Lung (tissue), 12 donors: ENCODE data around the gene ERC2. TPM values are rescaled to one million over a fixed set of nuclear protein-coding genes. Genes with fewer than 3 reads are reported as not detected.

Source experiments
- ATAC-seq: fragments of 200-7000 bp; cut with Tn5 transposase; one replicate; pipeline ENCODE4 v1.9.1; 2020; ENCODE audit warnings: moderate number of reproducible peaks; ENCODE audit not compliant: insufficient read depth, low FRiP score
- DNase-seq, 3 donors: peaks; one replicate each; pipeline ENCODE4 v3.0.0-alpha.2; 2013 to 2017
- H3K27ac ChIP-seq, 2 donors: one replicate each; pipeline ENCODE4 v1.5.1; 2013; ENCODE audit warnings: mild to moderate bottlenecking in 2 of 2, moderate library complexity in 2 of 2, control low read depth in 1 of 2, inconsistent platforms in 1 of 2, low read depth in 1 of 2, low read length in 1 of 2
- H3K27me3 ChIP-seq, 3 donors: one replicate each; pipeline ENCODE4 v1.5.1; 2013; ENCODE audit warnings: low read length in 2 of 3; ENCODE audit not compliant: control insufficient read depth in 3 of 3, insufficient read depth in 3 of 3
- H3K36me3 ChIP-seq, 4 donors: one replicate each; pipeline ENCODE4 v1.5.1; 2013; ENCODE audit warnings: low read length in 4 of 4, mild to moderate bottlenecking in 1 of 4, moderate library complexity in 1 of 4; ENCODE audit not compliant: control insufficient read depth in 4 of 4, insufficient read depth in 4 of 4
- H3K4me1 ChIP-seq, 5 donors: one replicate each; pipeline ENCODE4 v1.5.1; 2013; ENCODE audit warnings: low read length in 5 of 5, mild to moderate bottlenecking in 2 of 5, moderate library complexity in 1 of 5; ENCODE audit not compliant: control insufficient read depth in 5 of 5, insufficient read depth in 5 of 5
- H3K4me3 ChIP-seq: one replicate; pipeline ENCODE4 v1.5.1; 2013; ENCODE audit warnings: mild to moderate bottlenecking, control low read depth, moderate library complexity
- H3K9ac ChIP-seq, 2 donors: one replicate each; pipeline ENCODE4 v1.5.1; 2013; ENCODE audit warnings: low read length in 2 of 2, control low read depth in 1 of 2; ENCODE audit not compliant: insufficient read depth in 1 of 2
- H3K9me3 ChIP-seq, 4 donors: one replicate each; pipeline ENCODE4 v1.5.1; 2013; ENCODE audit warnings: low read length in 3 of 4, mild to moderate bottlenecking in 1 of 4, moderate library complexity in 1 of 4; ENCODE audit not compliant: control insufficient read depth in 4 of 4, insufficient read depth in 3 of 4
- CTCF ChIP-seq: IDR thresholded peaks from 2 replicates; pipeline ENCODE4 v1.5.1; 2012; ENCODE audit warnings: mild to moderate bottlenecking; ENCODE audit errors: control extremely low read depth, extremely low read depth
- WGBS, 2 donors: extraction: QIAGEN DNeasy Blood & Tissue Kit; methylation state at CpG; one replicate each; pipeline ENCODE4 v1.1.7; 2013; 5-methylcytosine and 5-hydroxymethylcytosine counted together
- polyA plus RNA-seq, 2 donors: library from polyadenylated mRNA; stranded (reverse); fragments of 200-250 nt; gene quantifications; one replicate each; pipeline ENCODE4 v1.2.1, GENCODE V29; 2013
- total RNA-seq, 2 donors: library from RNA; depleted of rRNA in 1 of 2; stranded (reverse); fragments of >200 nt in 1 of 2; gene quantifications; one replicate each; pipeline ENCODE4 v1.2.1, GENCODE V29; 2014 to 2021
- donor health status: control.
- donor health status: control.
- donor health status: Bipolar disorder and iron deficiency.
- donor health status: healthy.
- donor health status: DM: yes; HTN: yes; CAD: no.

Gene ERC2
- total and polyA plus RNA-seq, 4 donors, result 0.20 to 3.5 (median 0.97) TPM

GRCh38 chr3:56361731-56362130 lies 106.5 kb downstream of the ERC2 start:
- Histone ChIP-seq H3K4me1 (no peaks in the 10 kb centered on the region), H3K9ac (no peak overlapping the region), H3K27me3 (no peaks in the 10 kb centered on the region), H3K4me3 (no peak overlapping the region), H3K36me3 (no peaks in the 10 kb centered on the region), H3K9me3 (peaks cover 0 to 2% (median 0%) of the 10 kb centered on the region in 4 donors), H3K27ac (no peak overlapping the region)
- no peak for TF ChIP-seq CTCF
- DNase-seq, result no peak
- no peak for ATAC-seq
- WGBS, 2 donors, result 90 to 96% methylated on average over 2 of the region's 2 CpGs

GRCh38 chr3:56357266-56357665 lies 111.0 kb downstream of the ERC2 start:
- Histone ChIP-seq H3K9me3 (peaks cover 0 to 2% (median 0%) of the 10 kb centered on the region in 4 donors), H3K27ac (no peak overlapping the region), H3K9ac (no peak overlapping the region), H3K4me1 (no peaks in the 10 kb centered on the region), H3K36me3 (no peaks in the 10 kb centered on the region), H3K4me3 (no peak overlapping the region), H3K27me3 (no peaks in the 10 kb centered on the region)
- no peak for ATAC-seq
- peak in 1 of 3 donors; percentile 5 for DNase-seq
- WGBS, 2 donors, result 72 to 85% methylated on average over 3 of the region's 3 CpGs
- TF ChIP-seq CTCF, result no peak

GRCh38 chr3:56356808-56357207 lies 111.5 kb downstream of the ERC2 start:
- no peak for TF ChIP-seq CTCF
- no peak overlapping the region for H3K9ac ChIP-seq
- no peaks in the 10 kb centered on the region for H3K4me1 ChIP-seq
- no peaks in the 10 kb centered on the region for H3K36me3 ChIP-seq
- DNase-seq, result peak in 2 of 3 donors; percentile 30 to 51
- H3K4me3 ChIP-seq, result no peak overlapping the region
- H3K9me3 ChIP-seq, result peaks cover 0 to 2% (median 0%) of the 10 kb centered on the region in 4 donors
- no peak for ATAC-seq
- H3K27ac ChIP-seq, result no peak overlapping the region
- no peaks in the 10 kb centered on the region for H3K27me3 ChIP-seq

- no peak for TF ChIP-seq CTCF
- no peak overlapping the region for H3K27ac ChIP-seq
- H3K9me3 ChIP-seq, result peaks cover 0 to 2% (median 0%) of the 10 kb centered on the region in 4 donors
- DNase-seq (no peak), ATAC-seq (no peak)
- no peaks in the 10 kb centered on the region for H3K36me3 ChIP-seq
- no peak overlapping the region for H3K9ac ChIP-seq
- H3K4me1 ChIP-seq, result no peaks in the 10 kb centered on the region
- no peak overlapping the region for H3K4me3 ChIP-seq
- no peaks in the 10 kb centered on the region for H3K27me3 ChIP-seq
- 77 to 81% methylated on average over 7 of the region's 7 CpGs for WGBS, 2 donors
These were observed 112.6 kb downstream of the ERC2 start for GRCh38 chr3:56355570-56356185.
